Measurements from ENCODE around the gene PSMD11.

PSMD11 gene

DNA sequence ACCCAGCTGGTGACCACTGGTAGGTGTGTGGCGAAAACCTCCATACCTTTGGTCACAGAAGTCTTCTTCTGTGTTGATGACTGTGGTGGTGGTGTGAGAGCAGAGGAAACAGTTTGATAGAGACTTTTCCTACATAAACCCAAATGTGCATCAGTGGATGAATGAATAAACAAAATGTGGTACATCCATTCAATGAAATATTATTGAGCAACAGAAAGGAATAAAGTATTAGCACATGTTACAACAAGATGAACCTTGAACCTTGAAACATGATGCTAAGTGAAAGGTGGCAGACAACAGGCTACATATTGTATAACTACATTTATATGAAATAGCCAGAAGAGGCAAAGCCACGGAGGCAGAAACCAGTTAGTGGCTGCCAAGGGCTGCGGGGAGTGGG is 57.7 kb downstream of the PSMD11 start:
- no peak overlapping the region for H2AFZ ChIP-seq (ENCODE audit: low read depth, low read length)
- peaks cover 28% of the 10 kb centered on the region for H3K4me1 ChIP-seq (ENCODE audit: insufficient read depth, low read length)
- TF ChIP-seq, protein P1, sequence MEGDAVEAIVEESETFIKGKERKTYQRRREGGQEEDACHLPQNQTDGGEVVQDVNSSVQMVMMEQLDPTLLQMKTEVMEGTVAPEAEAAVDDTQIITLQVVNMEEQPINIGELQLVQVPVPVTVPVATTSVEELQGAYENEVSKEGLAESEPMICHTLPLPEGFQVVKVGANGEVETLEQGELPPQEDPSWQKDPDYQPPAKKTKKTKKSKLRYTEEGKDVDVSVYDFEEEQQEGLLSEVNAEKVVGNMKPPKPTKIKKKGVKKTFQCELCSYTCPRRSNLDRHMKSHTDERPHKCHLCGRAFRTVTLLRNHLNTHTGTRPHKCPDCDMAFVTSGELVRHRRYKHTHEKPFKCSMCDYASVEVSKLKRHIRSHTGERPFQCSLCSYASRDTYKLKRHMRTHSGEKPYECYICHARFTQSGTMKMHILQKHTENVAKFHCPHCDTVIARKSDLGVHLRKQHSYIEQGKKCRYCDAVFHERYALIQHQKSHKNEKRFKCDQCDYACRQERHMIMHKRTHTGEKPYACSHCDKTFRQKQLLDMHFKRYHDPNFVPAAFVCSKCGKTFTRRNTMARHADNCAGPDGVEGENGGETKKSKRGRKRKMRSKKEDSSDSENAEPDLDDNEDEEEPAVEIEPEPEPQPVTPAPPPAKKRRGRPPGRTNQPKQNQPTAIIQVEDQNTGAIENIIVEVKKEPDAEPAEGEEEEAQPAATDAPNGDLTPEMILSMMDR (IDR thresholded peaks at IDR 0.05; ENCODE audit: borderline replicate concordance, extremely low read depth, low read length, poor library complexity, severe bottlenecking): no peak
- TF ChIP-seq EZH2 (IDR thresholded peaks at IDR 0.05; ENCODE audit: borderline replicate concordance, low read depth, low read length, severe bottlenecking): no peak
- H3K36me3 ChIP-seq (ENCODE audit: insufficient read depth, low read length): no peaks in the 10 kb centered on the region
- no peaks in the 10 kb centered on the region for H3K79me2 ChIP-seq (ENCODE audit: insufficient read depth, low read length)
- no peak overlapping the region for H3K9ac ChIP-seq (ENCODE audit: low read depth, low read length)
- H3K27me3 ChIP-seq (ENCODE audit: insufficient read depth, low read length, poor library complexity): no peaks in the 10 kb centered on the region
- H4K20me1 ChIP-seq (ENCODE audit: insufficient read depth, low read length): no peaks in the 10 kb centered on the region
- H3K4me2 ChIP-seq (ENCODE audit: insufficient read depth, low read length): no peak overlapping the region
- H3K9me3 ChIP-seq (ENCODE audit: insufficient read depth, low read length, severe bottlenecking): no peaks in the 10 kb centered on the region
- H3K27ac ChIP-seq (ENCODE audit: low read length): no peak overlapping the region
- no peak for ATAC-seq (ENCODE audit: insufficient read depth, low read depth)
- no peak for DNase-seq
- no peak overlapping the region for H3K4me3 ChIP-seq (ENCODE audit: low read depth in 1 of 2, low read length in 2 of 2)

DNA sequence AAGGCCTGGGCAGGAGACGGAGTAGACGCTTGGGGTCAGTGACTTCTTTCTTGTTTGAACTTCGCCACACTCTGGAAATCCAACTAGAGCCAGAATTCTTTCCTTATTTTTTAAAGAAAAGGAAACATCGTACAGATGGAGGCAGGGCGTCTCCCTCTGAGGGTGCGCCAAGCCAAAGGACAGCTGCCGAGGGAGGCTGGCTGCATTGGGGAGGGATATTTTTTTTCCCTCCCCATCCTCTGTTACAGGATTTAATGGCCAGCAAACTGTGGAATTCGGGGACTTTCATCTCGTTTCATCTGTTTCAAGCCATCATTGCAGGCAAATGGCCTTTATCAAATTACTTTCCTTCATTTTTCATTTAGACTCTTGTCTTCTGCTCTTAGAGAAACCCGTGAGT is 58.4 kb downstream of the PSMD11 start:
- H3K9me3 ChIP-seq (ENCODE audit: insufficient read depth, low read length, severe bottlenecking): no peaks in the 10 kb centered on the region
- H3K4me2 ChIP-seq (ENCODE audit: insufficient read depth, low read length): no peak overlapping the region
- TF ChIP-seq, protein P1 (IDR thresholded peaks at IDR 0.05; ENCODE audit: borderline replicate concordance, extremely low read depth, low read length, poor library complexity, severe bottlenecking): no peak
- TF ChIP-seq EZH2 (IDR thresholded peaks at IDR 0.05; ENCODE audit: borderline replicate concordance, low read depth, low read length, severe bottlenecking): no peak
- H3K27ac ChIP-seq (ENCODE audit: low read length): peak overlapping the region; percentile 78
- no peak overlapping the region for H3K4me3 ChIP-seq (ENCODE audit: low read depth in 1 of 2, low read length in 2 of 2)
- peaks cover 28% of the 10 kb centered on the region for H3K4me1 ChIP-seq (ENCODE audit: insufficient read depth, low read length)
- no peaks in the 10 kb centered on the region for H4K20me1 ChIP-seq (ENCODE audit: insufficient read depth, low read length)
- H3K36me3 ChIP-seq (ENCODE audit: insufficient read depth, low read length): no peaks in the 10 kb centered on the region
- H2AFZ ChIP-seq (ENCODE audit: low read depth, low read length): peak overlapping the region; percentile 47; the same call in 1 of the 2 replicates
- DNase-seq (no peak), ATAC-seq (ENCODE audit: insufficient read depth, low read depth) (no peak)
- no peaks in the 10 kb centered on the region for H3K27me3 ChIP-seq (ENCODE audit: insufficient read depth, low read length, poor library complexity)
- peak overlapping the region; percentile 40 for H3K9ac ChIP-seq (ENCODE audit: low read depth, low read length)
- no peaks in the 10 kb centered on the region for H3K79me2 ChIP-seq (ENCODE audit: insufficient read depth, low read length)

DNA sequence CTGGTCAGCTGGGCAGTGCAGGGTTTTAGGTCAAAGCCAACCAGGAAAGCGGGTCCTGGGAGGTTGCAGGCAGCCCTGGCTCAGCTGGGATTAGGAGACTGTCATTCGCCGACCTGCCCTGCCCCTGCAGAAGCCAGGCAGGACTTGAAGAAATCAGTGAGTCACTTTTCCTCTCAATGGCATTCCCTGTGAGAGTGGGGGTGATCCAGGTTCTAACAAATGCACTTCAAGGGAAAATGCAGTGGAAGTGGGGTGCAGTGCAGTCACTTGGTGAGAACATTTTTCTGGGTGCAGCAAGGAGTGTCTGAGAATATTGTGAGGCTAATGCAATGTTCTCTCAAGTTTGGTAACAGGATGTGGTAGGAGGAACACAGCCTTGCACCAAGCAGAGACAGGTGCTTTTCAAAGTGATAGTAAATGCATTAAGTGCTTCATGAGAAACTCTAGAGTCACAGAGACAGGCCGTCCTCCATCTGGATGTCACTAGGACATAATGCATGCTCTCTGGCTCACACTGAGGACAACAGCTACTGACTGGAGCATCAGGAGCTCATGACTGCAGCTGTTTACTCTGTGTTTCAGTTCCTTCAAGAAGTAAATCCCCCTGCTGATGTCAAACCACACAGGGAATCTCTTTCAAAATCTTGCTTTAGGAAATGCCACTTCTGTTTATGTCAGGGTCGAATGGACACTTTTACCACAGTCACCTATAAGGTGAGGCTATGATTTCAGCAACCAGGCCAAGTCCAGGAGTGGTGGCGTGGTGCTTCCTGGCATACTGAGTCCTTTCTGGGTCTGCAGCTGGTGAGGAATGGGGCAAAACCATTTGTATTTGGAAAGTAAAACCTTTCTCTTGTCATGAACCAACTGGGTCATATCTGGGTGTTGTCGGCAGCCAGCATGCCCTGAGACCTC is 59.2 kb downstream of the PSMD11 start:
- Histone ChIP-seq H2AFZ (ENCODE audit: low read depth, low read length) (peak overlapping the region; percentile 47), H4K20me1 (ENCODE audit: insufficient read depth, low read length) (no peaks in the 10 kb centered on the region), H3K4me2 (ENCODE audit: insufficient read depth, low read length) (peak overlapping the region; percentile 47), H3K36me3 (ENCODE audit: insufficient read depth, low read length) (no peaks in the 10 kb centered on the region), H3K4me3 (ENCODE audit: low read depth in 1 of 2, low read length in 2 of 2) (no peak overlapping the region), H3K27ac (ENCODE audit: low read length) (peak overlapping the region; percentile 78), H3K4me1 (ENCODE audit: insufficient read depth, low read length) (peaks cover 28% of the 10 kb centered on the region), H3K79me2 (ENCODE audit: insufficient read depth, low read length) (no peaks in the 10 kb centered on the region), H3K27me3 (ENCODE audit: insufficient read depth, low read length, poor library complexity) (no peaks in the 10 kb centered on the region), H3K9ac (ENCODE audit: low read depth, low read length) (peak overlapping the region; percentile 40), H3K9me3 (ENCODE audit: insufficient read depth, low read length, severe bottlenecking) (no peaks in the 10 kb centered on the region)
- ATAC-seq (ENCODE audit: insufficient read depth, low read depth): peak; percentile 98
- DNase-seq: peak; percentile 82
- TF ChIP-seq, protein P1 (IDR thresholded peaks at IDR 0.05; ENCODE audit: borderline replicate concordance, extremely low read depth, low read length, poor library complexity, severe bottlenecking): no peak
- TF ChIP-seq EZH2 (IDR thresholded peaks at IDR 0.05; ENCODE audit: borderline replicate concordance, low read depth, low read length, severe bottlenecking): no peak
